Measurements from ENCODE around the gene SIPA1. TPM values are rescaled to one million over a fixed set of nuclear protein-coding genes. Genes with fewer than 3 reads are reported as not detected.

SIPA1 gene
- total RNA-seq, 1 experiment from 2014 or later = 30.0 TPM

DNA sequence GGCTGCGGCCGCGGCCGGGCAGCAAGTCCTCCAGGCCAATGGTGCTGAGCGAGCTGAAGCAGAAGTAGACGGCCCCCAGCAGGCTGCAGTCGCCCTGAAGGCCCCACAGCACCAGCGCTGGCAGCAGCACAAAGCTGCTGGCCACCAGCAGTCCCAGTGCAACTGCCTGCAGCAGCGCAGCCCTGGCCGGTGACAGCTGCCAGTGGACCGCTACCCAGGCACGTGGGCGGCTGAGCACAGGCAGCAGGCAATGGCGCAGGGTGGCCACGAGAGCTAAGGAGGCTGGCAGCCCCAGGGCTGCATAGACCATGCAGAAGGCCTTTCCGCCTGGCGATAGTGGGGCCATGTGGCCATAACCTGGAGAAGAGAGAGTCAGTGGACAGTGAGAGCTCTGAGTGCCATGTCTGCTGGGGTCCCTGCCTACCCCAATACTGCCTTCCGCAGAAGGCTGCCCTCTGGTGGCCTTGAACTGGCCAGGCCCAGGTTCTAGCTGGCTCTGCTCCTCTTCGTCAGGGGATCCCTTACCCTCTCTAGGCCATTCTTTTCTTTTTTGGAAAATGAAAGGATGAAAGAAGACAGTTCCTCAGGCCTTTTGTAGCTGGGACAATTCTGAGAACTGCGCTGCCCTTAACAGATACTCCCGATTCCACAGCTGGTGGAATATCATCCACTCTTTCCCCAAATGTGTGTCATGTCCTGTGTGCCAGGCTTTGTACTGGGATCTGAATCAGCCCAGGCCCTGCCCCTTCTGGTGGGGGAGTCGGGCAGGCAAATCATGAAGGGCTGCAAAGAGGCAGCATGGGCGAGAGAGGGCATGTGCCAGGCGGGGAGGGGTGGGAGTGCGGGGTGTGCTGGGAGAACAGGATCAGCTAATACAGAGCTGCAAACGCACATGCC is 44.1 kb upstream of the SIPA1 start:
- Histone ChIP-seq H3K27ac (ENCODE audit: low read depth, low read length, poor library complexity, severe bottlenecking) (no peak overlapping the region), H3K36me3 (ENCODE audit: insufficient read depth, low read length, poor library complexity, severe bottlenecking) (peaks cover 22% of the 10 kb centered on the region), H3K27me3 (replicated peaks; ENCODE audit: insufficient read depth, low read depth, low read length, poor library complexity) (no peaks in the 10 kb centered on the region), H3K9me3 (ENCODE audit: low read depth, low read length, poor library complexity, severe bottlenecking) (no peaks in the 10 kb centered on the region), H3K4me1 (ENCODE audit: insufficient read depth, low read length, poor library complexity, severe bottlenecking) (peaks cover 5% of the 10 kb centered on the region), H3K4me3 (ENCODE audit: low read depth, low read length, poor library complexity, severe bottlenecking) (no peak overlapping the region)
- no TSS peak for BruUV-seq (replicated peaks)
- POLR2A ChIA-PET (ENCODE audit: low non-redundant PET) = no interaction called here
- intact Hi-C loops (cut with micrococcal nuclease; ENCODE audit: unreplicated experiment) = no loop called here
- TF ChIP-seq, protein P1, sequence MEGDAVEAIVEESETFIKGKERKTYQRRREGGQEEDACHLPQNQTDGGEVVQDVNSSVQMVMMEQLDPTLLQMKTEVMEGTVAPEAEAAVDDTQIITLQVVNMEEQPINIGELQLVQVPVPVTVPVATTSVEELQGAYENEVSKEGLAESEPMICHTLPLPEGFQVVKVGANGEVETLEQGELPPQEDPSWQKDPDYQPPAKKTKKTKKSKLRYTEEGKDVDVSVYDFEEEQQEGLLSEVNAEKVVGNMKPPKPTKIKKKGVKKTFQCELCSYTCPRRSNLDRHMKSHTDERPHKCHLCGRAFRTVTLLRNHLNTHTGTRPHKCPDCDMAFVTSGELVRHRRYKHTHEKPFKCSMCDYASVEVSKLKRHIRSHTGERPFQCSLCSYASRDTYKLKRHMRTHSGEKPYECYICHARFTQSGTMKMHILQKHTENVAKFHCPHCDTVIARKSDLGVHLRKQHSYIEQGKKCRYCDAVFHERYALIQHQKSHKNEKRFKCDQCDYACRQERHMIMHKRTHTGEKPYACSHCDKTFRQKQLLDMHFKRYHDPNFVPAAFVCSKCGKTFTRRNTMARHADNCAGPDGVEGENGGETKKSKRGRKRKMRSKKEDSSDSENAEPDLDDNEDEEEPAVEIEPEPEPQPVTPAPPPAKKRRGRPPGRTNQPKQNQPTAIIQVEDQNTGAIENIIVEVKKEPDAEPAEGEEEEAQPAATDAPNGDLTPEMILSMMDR (conservative IDR thresholded peaks at IDR 0.05; ENCODE audit: low read depth, low read length) = peak; percentile 79
- no peak for TF ChIP-seq EZH2 (IDR thresholded peaks at IDR 0.05; ENCODE audit: borderline replicate concordance, low read depth, low read length, poor library complexity, severe bottlenecking)
- peak; percentile 55 for DNase-seq (ENCODE audit: low spot score)
- CTCF ChIA-PET = interaction anchor here (0.5 to 1.7 kb wide), 8 partner anchors 12 to 134 kb away, joined by 3 to 12 read pairs (median 6); partner anchors contain the start of gene FAM89B

GRCh38 chr11:65595131-65595530 is 42.8 kb upstream of the SIPA1 start:
- Histone ChIP-seq H3K4me3 (ENCODE audit: low read depth, low read length, poor library complexity, severe bottlenecking) (no peak overlapping the region), H3K27me3 (replicated peaks; ENCODE audit: insufficient read depth, low read depth, low read length, poor library complexity) (no peaks in the 10 kb centered on the region), H3K36me3 (ENCODE audit: insufficient read depth, low read length, poor library complexity, severe bottlenecking) (peaks cover 18% of the 10 kb centered on the region), H3K9me3 (ENCODE audit: low read depth, low read length, poor library complexity, severe bottlenecking) (no peaks in the 10 kb centered on the region), H3K4me1 (ENCODE audit: insufficient read depth, low read length, poor library complexity, severe bottlenecking) (peaks cover 5% of the 10 kb centered on the region), H3K27ac (ENCODE audit: low read depth, low read length, poor library complexity, severe bottlenecking) (no peak overlapping the region)
- BruUV-seq (replicated peaks) = no TSS peak
- ChIA-PET POLR2A (ENCODE audit: low non-redundant PET) (interaction anchor here (0.5 kb wide), 1 partner anchor 68 kb away, joined by 7 read pairs; the partner anchor contains the start of gene RELA), CTCF (no interaction called here)
- DNase-seq (ENCODE audit: low spot score) = no peak
- intact Hi-C loops (cut with micrococcal nuclease; ENCODE audit: unreplicated experiment) = no loop called here
- TF ChIP-seq EZH2 (IDR thresholded peaks at IDR 0.05; ENCODE audit: borderline replicate concordance, low read depth, low read length, poor library complexity, severe bottlenecking) = no peak
- TF ChIP-seq, protein P1 (conservative IDR thresholded peaks at IDR 0.05; ENCODE audit: low read depth, low read length) = no peak

DNA sequence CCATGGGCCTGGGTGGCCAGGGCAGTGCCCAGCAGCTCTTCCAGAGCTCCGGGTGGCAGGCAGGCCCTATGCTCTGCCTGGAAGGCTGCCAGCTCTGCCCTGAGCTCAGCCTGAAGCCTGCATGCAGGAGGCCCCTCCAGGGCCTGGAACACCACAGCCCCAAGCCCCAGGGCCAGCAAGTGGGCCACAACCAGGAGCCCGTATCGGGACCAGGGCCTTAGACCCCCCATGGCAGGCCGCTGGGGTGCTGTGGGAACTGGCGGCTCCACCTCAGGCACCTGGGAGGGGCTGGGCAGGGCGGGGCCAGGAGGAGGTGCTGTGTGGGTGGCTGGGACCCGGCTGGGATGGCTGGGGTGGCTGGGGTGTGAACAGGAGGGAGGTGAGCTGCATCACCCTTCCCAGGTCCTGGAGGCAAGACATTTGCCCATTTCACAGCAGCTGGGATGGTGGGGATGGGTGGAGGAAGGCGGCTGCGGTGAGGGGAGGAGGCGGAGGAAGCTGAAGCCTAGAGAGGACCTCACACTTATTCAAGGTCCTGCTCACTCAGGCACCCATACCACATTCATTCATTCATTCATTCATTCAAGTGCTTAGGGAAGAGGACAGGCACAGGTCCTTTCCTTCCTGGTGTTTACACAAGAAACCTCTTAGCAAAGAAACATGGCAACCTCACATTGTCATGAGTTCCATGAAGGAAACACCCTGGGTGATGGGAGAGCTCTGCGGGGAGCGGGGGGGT is 42.2 kb upstream of the SIPA1 start, which contains the start of gene KCNK7:
TSS of gene KCNK7 (minus strand) at position 258 of the 739 bp plus-strand sequence. CDS start at position 230, 28 bp downstream.
- no peak within 1 kb of the TSS for H3K4me3 ChIP-seq (ENCODE audit: low read depth, low read length, poor library complexity, severe bottlenecking)
- no peaks in the 10 kb centered on the region for H3K27me3 ChIP-seq (replicated peaks; ENCODE audit: insufficient read depth, low read depth, low read length, poor library complexity)
- H3K9me3 ChIP-seq (ENCODE audit: low read depth, low read length, poor library complexity, severe bottlenecking) = no peaks in the 10 kb centered on the region
- H3K27ac ChIP-seq (ENCODE audit: low read depth, low read length, poor library complexity, severe bottlenecking) = no peak within 1 kb of the TSS
- no peak for TF ChIP-seq EZH2 (IDR thresholded peaks at IDR 0.05; ENCODE audit: borderline replicate concordance, low read depth, low read length, poor library complexity, severe bottlenecking)
- TF ChIP-seq, protein P1 (conservative IDR thresholded peaks at IDR 0.05; ENCODE audit: low read depth, low read length) = no peak
- ChIA-PET CTCF (interaction anchor here (1.0 kb wide), 1 partner anchor 55 kb away, joined by 4 read pairs; no protein-coding TSS in a partner anchor), POLR2A (ENCODE audit: low non-redundant PET) (interaction anchor here (0.5 kb wide), 1 partner anchor 67 kb away, joined by 7 read pairs; the partner anchor contains the start of gene RELA)
- no TSS peak for BruUV-seq (replicated peaks)
- intact Hi-C loops (cut with micrococcal nuclease; ENCODE audit: unreplicated experiment) = no loop called here
- peaks cover 13% of the 10 kb centered on the region for H3K36me3 ChIP-seq (ENCODE audit: insufficient read depth, low read length, poor library complexity, severe bottlenecking)
- no peak for DNase-seq (ENCODE audit: low spot score)
- H3K4me1 ChIP-seq (ENCODE audit: insufficient read depth, low read length, poor library complexity, severe bottlenecking) = peaks cover 5% of the 10 kb centered on the region
